Left lobe of liver (tissue), 2 donors: ENCODE results near the gene EHD1. TPM values are rescaled to one million over a fixed set of nuclear protein-coding genes. Genes with fewer than 3 reads are reported as not detected.
"Not testable (repeated sequence)": the region's sequence is repeated elsewhere in the genome, so short reads cannot be mapped to it uniquely, and the experiment has no call there.

Experiments
- ATAC-seq: fragments of 200-7000 bp; cut with Tn5 transposase; one replicate; pipeline ENCODE4 v1.9.1; 2020; ENCODE audit warnings: mild to moderate bottlenecking, moderate library complexity
- DNase-seq: peaks from one replicate; pipeline ENCODE4 v3.0.0-alpha.2; 2020; ENCODE audit warnings: low spot score
- total RNA-seq: library from RNA; stranded (reverse); gene quantifications from one replicate; pipeline ENCODE4 v1.2.1, GENCODE V29; 2021
- donor health status: DM: no; HTN: no; CAD: no; lungs with moderate emphysema.
- donor health status: DM: no; HTN: yes; CAD: no.

EHD1 gene
- total RNA-seq, 1 donor from 2014 or later: 29.9 TPM

DNA sequence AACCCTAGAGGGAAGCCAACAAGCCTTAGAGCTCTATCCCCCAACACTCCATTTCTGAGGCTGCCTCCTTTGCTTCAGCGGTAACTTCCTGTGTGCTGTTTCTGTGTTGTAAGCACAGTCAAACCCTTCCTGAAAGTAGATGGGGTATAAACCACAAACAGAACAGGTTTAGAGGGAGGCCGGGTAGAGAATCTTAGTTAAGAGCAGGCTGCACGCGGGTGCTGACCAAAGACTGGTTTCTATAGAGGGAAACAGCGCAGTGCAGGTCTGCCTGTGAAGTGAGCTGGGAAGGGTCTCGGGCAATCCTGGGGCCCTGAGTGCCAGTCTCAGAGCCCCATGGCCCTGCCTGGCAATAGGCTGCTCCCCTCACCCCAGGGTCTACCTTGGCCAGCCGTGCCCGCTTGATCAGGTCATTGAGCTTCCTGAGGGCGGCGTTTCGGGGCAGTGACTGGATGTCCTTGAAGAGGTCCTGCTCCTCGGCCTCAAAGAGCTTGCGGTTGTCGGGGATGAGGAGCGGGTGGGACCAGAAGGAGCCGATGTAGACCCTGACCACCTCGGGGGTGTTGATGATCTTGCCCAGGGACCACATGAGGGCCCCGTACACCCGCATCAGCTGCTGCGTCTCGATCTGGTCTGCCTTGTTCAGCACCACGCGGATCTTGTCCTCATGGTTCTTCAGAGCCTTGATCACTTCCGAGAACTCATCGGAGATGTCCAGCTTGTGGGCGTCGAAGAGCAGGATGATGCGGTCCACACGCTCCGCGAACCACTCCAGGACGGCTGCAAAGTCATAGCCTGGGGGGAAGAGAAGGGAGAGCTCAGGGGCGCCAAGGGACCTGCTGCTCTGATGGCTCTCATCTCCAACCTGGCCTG, 18.6 kb downstream of the EHD1 start:
- DNase-seq (no peak), ATAC-seq (no peak)

DNA sequence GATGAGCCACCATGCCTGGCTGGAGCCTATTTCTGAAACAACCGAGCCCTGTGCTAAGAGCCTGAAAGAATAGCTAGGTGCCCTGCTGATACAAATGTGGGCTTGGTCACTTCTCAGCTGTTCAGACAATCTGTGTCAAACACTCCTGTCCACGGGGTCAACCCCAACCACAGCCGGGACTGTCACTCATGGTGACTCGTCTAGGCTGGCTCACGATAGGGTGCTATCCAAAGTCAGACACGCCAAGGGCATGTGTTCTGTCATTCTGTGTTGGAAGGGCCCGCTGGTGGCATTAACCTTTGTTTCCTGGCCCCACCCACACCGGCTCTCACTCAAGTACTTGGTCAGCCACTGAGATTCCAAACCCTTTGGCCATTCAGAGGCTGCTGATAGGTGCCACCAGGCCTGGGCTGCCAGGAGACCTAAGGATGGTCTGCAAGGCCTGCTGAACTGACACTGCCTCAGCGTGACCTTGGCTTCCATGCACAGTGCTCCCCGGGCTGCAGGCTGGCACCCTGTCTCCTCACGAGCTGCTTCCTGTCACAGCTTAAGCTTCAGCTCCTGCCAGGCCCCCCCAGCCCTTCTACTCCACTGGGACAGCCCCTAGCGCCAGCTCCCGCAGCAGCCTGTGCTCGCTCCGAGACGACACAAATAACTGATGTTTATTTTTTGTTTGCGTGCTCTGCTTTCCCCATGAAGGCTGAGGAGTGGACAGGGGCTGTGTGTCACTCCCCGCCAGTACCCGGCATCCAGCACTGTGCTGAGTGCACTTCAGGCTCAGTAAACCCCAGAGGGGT, 19.8 kb downstream of the EHD1 start:
- peak; percentile 4 for ATAC-seq
- no peak for DNase-seq

DNA sequence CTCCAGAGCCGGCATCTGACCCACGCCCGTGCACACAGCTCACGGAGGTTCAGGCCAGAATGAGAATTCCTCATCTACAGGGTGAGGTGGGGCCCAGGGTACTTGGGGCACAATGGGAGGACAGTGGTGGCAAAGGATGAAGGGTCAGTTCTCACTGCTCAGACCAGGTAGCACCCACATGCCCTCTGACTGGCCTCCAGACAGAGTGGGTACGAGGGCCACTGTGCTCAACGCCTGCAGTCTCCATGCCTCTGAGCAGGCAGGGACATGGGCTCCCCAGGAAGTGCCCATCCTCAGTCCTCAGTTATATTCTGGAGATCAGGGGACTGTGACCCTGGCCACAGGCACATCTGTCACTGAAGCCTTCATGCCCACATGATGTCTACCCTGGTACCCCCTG, 20.9 kb downstream of the EHD1 start:
- DNase-seq: no peak
- no peak for ATAC-seq

DNA sequence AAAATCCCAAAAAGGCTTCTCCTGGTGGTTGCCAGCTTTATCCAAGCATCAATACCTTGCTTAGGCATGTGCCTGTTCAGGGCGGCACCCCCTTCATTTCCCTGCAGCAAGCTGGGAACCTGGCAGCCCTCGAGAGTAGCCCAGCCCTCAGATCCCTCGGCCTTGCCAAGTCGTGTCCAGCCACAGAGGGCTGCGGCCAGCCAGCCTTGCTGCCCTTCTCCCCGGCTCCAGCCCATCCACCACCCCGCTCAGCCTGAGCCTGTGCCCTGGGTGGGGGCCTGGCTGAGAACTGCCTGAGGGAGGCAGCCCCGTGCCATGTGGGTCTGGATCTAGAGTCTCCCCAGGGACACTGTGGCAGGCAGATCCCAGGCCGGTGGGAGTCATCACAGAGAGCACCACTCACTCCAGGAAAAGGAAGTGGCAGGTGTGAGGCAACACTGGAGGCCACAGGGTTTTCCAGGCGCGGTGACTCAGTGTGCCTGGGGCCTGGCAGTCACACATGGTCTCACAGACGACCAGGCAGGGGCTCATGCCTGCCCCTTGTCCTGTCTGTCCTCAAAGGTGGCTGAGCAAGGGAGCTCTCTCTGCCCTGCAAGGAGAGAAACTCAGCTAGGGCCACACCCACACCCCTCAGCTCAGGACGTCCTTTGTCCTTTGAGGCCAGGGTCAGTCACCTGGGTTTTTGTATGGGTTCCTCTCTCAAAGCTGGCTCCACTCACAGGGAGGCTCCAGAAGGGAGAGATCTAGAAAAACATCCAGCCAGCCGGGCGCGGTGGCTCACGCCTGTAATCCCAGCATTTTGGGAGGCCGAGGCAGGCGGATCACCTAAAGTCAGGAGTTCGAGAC, 21.8 kb downstream of the EHD1 start:
- peak; percentile 56 for ATAC-seq

DNA sequence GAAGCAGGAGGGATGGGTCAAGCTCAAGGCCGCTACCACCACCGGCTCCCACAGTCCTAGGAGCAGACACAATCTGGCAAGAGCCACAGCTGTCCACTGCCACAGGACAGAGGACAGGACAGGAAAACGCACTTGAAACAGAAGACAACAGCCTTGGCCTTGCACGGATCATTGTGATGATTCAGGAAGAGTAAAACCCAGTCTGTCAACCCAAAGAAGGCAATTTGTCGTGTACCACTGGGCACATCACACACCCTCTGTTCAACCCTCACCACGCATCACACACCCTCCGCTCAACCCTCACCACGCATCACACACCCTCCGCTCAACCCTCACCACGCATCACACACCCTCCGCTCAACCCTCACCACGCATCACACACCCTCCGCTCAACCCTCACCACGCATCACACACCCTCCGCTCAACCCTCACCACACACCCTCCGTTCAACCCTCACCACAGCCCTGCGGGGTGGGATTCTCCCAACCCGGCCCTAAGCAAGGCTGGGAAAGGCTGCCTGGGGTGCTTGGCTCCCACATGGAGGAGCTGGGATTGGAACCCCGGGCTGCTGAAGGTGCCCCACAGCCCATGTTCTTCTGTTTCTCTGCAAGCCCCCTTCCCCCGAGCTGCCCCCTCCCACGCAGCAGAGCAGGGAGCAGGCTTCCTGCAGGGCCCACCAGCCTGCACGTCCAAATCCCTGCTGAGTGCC, 22.7 kb downstream of the EHD1 start:
- DNase-seq: no peak
- no peak for ATAC-seq

More for the DNA sequence above, 21.8 kb downstream of the EHD1 start:
- no peak for DNase-seq

DNA sequence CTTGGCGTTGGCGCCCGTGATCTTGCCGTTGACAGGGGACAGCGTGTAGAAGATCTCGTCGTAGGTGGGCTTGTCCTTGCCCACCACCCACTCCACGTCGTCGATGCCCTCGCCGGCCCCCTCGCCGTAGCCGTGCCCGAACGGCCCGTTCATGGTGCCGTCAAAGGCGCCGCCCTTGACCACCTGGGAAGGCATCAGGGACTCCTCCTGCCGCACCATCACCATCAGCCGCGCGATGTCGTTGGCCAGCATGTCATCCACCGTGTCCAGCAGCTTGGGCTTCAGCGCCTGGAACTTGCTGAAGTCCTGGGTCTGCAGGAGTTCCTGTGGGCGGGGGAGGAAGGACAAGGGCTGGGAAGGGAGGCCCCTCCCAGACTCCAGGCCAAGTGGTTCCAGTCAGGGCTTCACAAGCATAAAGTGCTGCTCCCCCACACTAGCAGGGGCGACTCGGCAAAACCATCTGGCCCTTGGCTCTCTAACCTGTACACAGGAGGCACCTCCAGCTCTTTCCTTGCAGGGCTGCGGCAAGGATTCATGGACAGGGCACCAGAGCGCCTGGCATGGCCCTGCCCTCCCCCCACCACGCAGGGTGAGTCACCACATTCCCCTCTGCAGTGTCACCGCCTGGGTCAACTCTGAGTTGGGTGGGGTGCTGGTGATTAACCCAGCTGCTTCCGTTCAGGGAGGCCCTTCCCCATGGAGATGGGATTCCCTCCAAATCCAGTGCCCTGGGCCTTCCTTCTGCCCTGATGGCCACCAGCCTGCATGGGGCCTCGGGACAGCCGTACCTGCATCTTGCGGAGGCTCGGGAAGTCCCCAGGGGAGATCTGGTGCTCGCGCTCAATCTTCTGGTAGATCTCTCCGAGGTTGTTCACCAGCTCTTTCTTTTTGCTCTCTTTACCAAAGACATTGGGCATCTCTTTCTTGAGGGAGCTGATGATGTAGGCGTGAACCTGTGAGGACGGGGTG, 23.6 kb downstream of the EHD1 start:
- ATAC-seq (peak; percentile 40), DNase-seq (no peak)

DNA sequence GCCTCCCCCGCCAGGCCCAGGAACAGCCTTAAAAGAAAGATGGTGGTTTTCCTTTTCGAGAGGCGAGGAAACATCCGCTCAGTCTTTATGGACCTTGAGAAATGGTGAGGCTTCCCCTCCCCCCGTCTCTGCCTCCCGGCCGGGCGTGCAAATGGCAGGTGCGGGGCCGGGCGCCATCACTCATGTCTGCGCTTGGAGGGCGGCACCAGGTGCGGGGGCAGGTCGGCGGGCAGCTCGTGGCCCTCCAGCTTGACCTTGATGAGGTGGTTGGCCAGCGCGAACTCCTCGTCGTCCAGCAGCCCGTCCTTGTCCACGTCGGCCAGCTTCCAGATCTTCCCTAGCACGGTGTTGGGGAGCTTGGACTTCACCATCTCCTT, 24.3 kb downstream of the EHD1 start:
- DNase-seq: no peak

DNA sequence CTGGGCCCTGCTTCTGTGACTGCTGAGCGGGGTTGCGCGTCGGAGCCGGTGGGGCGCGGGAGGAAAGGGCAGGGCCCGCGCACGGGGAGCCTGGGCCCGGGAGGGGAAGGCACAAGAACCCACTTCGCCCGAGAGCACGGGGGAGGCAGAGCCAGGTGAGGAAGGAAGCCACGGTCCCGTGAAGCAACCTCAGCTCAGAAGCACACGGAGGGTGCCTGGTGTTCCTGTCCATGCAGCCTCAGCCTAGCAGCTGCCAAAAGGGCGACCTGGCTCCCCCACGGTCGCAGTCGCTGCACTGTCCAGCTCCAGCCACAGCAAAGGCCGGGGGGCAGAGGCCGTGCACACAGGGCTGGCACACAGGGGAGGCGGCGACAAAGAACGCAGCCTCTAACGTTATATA, 24.7 kb downstream of the EHD1 start:
- DNase-seq (no peak), ATAC-seq (no peak)

More for the DNA sequence above, 24.3 kb downstream of the EHD1 start:
- ATAC-seq: no peak

DNA sequence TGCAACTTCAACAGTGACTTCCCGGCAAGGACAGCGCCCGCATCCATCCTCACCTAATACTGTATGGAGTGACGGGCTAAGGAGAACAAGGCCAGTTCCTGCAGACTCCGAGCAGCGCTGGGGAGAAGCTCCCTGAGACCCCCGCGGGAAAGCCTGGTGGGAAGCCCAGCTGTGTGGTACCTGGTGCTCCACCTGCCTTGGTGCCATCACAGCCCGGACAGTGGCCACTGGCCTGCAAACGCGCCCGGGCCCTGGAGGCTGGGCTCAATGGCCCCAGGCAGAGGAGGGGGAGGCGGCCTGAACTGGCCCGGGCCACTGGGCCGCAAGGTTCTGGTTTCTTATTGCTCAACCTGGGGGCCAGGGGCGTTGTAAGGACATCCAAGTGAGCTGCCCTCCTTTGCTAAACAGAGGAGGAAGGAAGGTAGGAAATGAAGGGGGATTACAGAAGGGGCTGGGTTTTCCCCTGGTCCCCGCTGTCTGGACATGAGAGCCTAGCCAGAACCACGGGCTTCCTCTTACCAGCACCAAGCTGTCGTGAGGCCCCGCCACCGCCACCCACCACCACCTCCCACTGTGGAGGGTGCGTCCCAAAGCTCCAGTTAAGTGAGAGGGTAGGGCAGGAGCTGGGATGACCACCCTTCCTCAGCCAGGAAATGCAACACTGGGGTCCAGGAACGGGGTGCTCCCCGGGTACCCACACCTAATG, 25.5 kb downstream of the EHD1 start:
- no peak for DNase-seq
- no peak for ATAC-seq

DNA sequence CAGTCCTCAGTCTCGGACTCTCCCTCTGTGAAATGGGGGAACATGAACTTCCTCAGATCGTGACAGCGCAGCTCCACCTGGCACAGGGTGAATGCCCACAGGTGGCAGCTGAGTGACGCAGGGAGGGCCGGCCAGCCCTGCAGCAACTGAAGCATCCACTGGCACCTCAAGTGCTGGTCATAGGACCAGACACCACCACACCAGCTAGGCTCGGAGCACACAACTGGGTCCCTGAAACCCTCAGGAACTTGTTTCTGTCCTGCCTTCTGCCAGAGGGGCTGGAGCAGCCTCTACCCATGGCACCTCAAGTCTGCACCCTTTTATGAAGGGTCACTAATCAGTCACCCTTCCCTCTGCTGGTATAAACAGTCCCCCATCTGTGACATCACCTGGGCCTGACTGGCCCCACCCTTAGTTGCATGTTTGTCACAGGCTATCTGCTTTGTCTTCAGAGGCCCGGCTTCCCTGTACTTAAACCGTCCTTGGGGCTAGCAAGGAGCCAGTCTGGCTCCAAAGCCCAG, 26.5 kb downstream of the EHD1 start:
- DNase-seq: no peak
- no peak for ATAC-seq

DNA sequence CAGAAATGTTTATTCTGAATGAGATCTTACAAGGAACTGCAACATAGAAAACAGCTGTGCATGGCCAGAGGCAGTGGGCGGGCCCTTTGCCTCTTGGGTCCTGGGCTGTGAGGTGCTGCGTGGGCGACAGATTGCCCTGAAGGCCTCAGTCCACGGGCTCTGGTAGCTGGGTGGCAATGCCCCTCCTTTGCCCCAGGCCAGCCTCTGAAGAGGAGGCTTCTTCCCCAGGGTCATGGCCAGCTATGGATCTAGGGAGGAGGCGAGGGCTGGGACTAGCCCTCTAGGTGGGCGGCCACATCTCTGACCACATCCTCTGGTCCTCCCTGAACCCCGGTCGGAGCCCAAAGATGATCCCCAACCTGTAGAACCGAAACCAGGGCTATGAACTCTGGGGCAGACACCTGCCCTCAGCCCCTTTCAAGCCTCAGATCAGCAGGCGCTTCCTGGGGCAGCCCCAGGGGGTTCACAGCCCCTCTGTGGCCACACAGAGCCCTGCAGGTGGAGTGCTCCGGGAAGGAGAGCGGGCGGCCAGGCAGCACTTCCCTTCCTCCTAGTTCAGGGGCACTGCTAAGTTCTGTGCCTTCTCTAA, 27.3 kb downstream of the EHD1 start:
- ATAC-seq (no peak), DNase-seq (no peak)

DNA sequence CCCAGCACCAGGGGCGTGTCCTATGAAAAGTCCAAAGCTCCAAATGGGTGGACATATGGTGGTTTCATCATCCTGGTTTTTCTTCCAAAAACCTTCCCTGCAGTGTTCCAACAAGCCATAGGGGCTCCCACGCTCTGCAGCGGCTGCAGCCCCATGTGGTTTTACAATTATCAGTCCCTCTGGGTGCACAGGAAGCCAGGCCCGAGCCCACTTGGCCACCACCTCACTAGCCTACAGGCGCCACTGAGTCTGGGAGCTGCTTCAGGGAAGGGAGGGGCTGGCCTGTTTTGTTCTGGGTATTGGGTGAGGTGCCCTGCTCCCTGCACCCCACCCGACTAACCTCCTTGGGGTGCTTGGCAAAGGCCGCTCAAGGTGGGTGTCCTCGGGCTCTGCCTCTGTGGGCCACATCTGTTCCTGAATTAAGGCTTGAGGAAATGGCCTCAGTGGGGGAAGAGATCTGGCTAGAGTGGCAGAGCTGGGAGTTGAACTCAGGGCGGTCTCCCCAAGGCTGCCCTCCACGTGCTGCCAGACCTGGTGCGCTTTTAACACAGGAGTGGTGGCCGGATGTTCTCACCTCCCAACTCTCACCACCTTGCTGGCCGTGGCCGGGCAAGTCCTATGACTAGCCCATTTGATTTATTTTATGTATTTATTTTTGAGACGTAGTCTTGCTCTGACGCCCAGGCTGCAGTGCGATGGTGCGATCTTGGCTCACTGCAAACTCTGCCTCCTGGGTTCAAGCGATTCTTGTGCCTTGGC, 28.6 kb downstream of the EHD1 start:
- no peak for DNase-seq
- ATAC-seq: peak; percentile 53

DNA sequence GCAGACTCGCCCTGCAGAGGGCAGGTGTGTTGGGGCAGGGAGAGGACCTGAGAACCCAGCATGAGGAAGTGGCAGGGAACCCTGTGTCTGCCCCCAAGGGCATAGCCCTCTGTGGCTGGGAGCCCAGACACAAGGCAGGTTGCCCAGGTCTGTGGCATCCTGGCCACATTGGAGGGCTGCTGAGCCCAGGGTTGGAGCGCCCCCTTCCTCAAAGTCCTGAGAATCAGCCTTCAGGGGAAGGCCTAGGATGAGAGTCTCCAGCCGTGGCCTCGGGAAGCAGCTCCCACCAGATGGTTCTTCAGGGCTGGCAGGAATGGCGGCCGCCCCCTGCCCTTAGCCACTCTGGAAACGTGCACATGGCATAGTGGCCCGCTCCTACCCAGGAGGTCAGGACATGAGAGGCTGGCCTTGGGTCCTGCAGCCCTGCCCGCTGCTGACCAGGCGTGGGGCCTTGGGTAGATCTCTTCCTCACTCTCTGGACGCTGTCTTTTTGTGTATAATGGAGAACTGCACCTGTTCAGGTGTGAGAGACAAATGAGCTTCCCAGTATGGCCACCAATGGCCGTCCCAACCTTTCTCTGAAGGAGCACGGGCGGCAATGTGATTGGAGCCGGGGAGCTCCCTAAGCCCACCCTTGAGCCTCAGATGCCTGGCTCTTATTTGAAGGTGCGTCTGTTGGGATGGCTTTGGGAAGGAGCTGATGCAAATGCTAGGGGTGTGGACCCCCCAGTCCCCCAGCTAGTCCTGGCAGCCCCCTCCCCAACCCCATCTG, 29.4 kb downstream of the EHD1 start:
- peak; percentile 91 for DNase-seq

DNA sequence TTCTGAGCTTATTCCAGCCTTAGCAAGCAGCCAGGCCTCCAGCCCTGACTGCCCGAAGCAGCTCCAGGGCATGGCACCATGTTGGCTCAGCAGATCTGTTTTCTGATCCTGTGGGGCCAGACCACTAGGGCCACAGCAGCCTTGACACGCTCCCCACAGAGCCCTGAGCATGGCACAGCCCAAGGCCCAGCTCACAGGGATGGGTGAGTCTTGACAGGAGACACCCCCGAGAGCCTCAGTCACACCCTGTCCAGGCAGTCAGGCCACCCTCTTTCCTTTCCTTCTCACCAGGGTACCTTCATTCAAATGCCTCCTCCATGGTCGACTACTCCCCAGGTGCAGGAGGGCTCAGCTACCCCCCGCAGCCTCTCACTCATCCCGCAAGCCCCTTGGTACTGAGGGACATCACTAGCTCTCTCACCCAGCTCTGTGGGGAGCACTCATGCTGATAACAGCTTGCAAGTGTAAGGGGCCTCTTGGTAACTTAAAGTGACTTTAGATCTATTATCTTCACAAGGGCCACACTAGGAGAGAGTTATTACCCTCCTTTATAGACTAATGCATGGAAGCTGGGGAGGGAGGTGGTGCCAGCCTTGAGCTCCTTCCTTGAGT, 30.1 kb downstream of the EHD1 start:
- no peak for ATAC-seq
- no peak for DNase-seq

More for the DNA sequence above, 29.4 kb downstream of the EHD1 start:
- peak; percentile 76 for ATAC-seq

DNA sequence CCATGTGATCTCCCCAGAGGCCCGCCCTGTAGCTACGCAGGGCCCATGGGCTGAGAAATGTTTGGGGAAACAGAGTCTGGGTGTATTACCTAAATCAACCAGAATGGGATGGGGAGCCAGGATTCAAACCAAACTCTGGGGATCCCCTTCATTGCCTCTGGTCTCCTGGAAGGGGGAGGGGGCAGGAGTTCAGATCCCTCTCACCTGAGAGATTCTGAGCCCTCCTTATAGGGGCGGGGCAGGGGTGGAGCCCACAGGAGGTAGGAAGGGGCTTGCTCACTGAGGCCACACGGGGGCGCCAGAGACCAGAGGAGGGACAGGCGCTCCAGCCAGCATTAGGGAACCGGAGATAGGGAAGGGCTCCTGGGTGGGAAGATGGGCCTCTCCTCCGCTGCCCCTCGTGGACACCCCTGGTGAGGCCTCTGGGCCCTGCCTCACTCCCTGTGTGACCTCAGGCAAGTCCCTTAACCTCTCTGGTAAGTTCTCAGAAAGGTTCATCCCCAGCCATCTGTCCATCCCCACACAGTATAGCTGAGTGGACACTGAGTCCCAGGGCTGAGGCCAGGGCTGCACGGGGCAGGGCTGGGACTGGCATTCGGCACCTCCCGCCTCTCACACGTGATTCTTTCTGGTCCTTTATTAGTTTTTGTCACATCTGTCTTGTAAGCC, 31.3 kb downstream of the EHD1 start:
- ATAC-seq (peak; percentile 78), DNase-seq (peak; percentile 90)

DNA sequence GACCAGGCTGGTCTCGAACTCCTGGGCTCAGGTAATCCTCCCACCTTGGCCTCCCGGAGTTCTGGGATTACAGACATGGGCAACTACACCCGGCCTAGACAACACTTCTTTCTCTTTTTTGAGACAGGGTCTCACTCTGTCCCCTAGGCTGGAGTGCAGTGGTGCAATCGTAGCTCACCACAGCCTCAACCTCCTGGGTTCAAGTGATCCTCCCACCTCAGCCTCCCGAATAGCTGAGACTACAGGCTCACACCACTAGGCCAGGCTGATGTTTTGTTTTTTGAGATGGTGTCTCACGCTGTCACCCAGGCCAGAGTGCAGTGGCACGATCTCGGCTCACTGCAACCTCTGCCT, 32.7 kb downstream of the EHD1 start:
- not testable (repeated sequence) for ATAC-seq, DNase-seq
